NCI-H2171 treated with DMSO at 0.1 percent for 48 hours (cell line): ENCODE data around the gene TMEM175.

ENCODE experiments used
- DNase-seq: peaks from one replicate; lab custom pipeline; 2025; lab: John Stamatoyannopoulos, UW

The TMEM175 gene

DNA sequence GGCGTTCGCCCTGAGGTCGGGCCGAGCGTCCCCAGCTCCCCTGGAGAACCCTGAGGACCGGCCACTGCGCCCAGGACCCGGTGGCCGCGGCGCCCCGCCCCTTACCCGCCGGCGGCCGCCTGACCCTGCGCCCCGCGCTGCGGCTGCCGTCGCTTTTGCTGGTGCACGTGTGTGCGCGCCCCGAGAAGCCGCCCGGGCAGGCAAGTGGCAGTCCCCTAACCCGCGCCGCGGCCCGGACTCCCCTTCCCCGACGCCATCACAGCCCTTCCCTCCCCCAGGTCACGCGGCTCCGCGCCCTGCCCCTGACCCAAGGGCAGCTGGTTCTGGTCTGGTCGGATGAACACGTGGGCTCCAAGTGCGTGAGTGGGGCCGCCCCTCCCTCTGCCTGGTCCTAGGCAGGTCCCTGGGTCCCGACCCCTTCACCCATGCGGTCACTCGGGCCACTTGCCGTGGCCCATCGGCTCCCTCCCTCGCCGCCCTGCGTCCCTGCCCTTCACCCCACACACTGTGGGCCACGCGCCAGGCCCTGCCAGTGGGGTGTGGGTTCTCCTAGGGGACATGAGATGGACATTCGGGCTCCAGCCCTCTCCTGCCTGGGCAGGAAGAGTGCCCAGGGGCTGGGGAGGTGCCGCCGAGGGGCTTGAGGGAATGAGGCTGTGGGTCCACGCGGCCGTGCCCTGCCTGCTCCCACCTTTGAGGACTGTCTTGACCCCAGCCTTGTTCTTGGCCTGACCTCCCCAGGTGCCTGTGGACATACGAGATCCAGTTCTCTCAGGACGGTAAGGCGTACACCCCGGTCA lies 71.2 kb downstream of the TMEM175 start:
- no peak for DNase-seq

DNA sequence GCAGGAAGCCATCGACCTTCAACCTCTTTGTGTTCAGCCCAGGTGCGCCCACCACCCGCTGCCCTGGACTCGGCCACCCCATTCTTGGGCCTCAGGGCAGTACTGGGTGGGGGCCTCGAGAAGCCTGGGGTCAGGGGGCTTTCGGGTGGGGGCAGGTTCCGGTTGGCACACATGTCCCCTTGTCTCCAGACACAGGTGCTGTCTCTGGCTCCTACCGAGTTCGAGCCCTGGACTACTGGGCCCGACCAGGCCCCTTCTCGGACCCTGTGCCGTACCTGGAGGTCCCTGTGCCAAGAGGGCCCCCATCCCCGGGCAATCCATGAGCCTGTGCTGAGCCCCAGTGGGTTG lies 71.8 kb downstream of the TMEM175 start:
- no peak for DNase-seq

DNA sequence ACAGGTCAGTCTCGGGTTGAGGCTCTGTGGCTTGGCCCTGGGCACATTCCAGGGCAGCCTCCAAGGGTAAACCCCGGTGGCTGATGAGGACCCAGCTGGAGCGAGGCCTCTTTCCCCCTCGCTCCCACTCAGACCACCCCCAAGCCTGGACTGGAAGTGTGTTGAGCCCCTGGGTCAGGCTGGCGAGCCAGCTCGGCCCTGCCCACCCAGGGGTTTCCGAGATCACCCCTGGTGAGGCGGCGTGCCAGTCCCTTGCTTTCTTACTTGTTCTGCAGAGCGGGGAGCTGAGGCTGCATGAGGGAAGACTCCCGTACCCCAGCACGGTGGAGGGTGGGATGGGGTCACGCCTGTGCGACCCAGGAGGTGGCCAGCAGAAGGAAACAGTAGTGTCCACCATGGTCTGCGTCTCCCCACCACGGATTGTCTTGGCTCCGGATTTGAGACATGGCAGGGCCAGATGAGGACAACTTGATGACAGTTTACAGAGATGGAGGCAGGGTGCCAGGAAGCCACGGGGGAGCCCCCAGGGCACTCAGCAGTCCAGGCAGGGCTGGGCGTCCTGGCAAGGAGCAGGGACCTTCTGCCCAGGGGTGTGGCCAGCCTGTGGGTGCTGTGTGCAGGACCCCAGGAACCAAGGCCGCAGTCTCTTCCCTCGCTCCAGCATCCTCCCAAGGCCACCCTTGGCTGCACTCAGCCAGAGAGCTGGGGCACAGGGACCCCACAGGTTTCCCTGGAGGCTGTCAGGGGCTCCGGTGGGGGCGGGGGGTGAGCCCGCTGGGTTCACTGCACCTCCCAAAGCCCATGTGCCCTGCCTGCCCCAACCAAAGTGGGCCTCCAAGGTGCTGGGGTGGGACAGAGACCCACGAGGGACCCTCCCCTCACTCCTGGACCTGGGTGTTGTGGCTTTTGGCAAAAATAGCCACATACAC lies 72.6 kb downstream of the TMEM175 start:
- no peak for DNase-seq

DNA sequence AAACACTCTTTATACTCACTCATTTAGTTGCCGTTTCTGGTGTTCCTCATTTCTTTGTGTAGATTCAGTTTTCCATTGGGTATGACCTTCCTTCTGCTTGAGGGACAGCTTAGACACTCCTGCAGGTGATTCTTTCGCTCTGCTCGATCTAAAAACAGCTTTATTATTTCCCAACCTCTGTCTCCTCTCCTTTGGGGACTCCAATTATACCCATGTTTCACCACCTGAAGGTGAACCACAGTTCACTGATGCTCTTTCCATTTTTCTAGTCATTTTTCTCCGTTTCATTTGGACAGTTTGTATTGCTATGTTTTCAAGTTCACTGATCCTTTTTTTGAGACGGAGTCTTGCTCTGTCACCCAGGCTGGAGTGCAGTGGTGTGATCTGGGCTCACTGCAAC lies 74.6 kb downstream of the TMEM175 start:
- no peak for DNase-seq
